Hematopoietic multipotent progenitor cell treated with erythropoietin and hydrocortisone succinate and interleukin-3 and kit ligand, for 4 days (in vitro differentiated cells): Measurements from ENCODE around the gene ZNF76.

Source experiments
- DNase-seq: peaks from one replicate; pipeline ENCODE4 v3.0.0-alpha.2; 2015

ZNF76 gene

GRCh38 chr6:35273822-35274559, 14.5 kb downstream of the ZNF76 start:
- no peak for DNase-seq

GRCh38 chr6:35275744-35276260, 16.3 kb downstream of the ZNF76 start:
- no peak for DNase-seq

GRCh38 chr6:35278708-35279107, 19.2 kb downstream of the ZNF76 start:
- DNase-seq = no peak

GRCh38 chr6:35280903-35281302, 21.4 kb downstream of the ZNF76 start:
- no peak for DNase-seq

- DNase-seq = no peak
These were observed 22.9 kb downstream of the ZNF76 start for GRCh38 chr6:35282472-35282871.

- DNase-seq = no peak
These were observed 23.8 kb downstream of the ZNF76 start for GRCh38 chr6:35283361-35283760.

- DNase-seq = no peak
These were observed 28.3 kb downstream of the ZNF76 start for GRCh38 chr6:35287671-35288396.

GRCh38 chr6:35288834-35289233, 29.3 kb downstream of the ZNF76 start:
- no peak for DNase-seq

GRCh38 chr6:35291491-35291890, 32.0 kb downstream of the ZNF76 start:
- no peak for DNase-seq

- DNase-seq = no peak
These were observed 33.0 kb downstream of the ZNF76 start for GRCh38 chr6:35292494-35292893.

GRCh38 chr6:35293681-35294080, 34.1 kb downstream of the ZNF76 start:
- no peak for DNase-seq

GRCh38 chr6:35294308-35294945, 34.9 kb downstream of the ZNF76 start:
- DNase-seq = peak; percentile 63

GRCh38 chr6:35295036-35295435, 35.5 kb downstream of the ZNF76 start:
- no peak for DNase-seq

- no peak for DNase-seq
These were observed 36.2 kb downstream of the ZNF76 start for GRCh38 chr6:35295521-35296315.

GRCh38 chr6:35296931-35297600, 37.5 kb downstream of the ZNF76 start:
- no peak for DNase-seq

- peak; percentile 96 for DNase-seq
These were observed 38.3 kb downstream of the ZNF76 start, which contains the start of gene DEF6 for GRCh38 chr6:35297601-35298481. Gene DEF6, plus strand, starts transcription at chr6:35297818. Its CDS starts 39 bp downstream, at chr6:35297857.

GRCh38 chr6:35298625-35299140, 39.1 kb downstream of the ZNF76 start:
- peak; percentile 47 for DNase-seq

GRCh38 chr6:35299674-35300073, 40.1 kb downstream of the ZNF76 start:
- DNase-seq = peak; percentile 93

- DNase-seq = peak; percentile 85
These were observed 41.3 kb downstream of the ZNF76 start for GRCh38 chr6:35300848-35301247.

- peak; percentile 92 for DNase-seq
These were observed 43.2 kb downstream of the ZNF76 start for GRCh38 chr6:35302604-35303241.
